Inferior parietal cortex (tissue), 1 donor: ENCODE measurements around the gene ENTPD7.
"Not testable (repeated sequence)": the region's sequence is repeated elsewhere in the genome, so short reads cannot be mapped to it uniquely, and the experiment has no call there.

Experiments
- DNase-seq: peaks from one replicate; pipeline ENCODE4 v3.0.0-alpha.2; 2016; ENCODE audit errors: extremely low spot score

Gene ENTPD7

GRCh38 chr10:99659031-99659867, at the start of gene ENTPD7:
Gene ENTPD7, plus strand, starts transcription at chr10:99659509. Its CDS starts 448 bp downstream, at chr10:99659957.
- peak; percentile 80 for DNase-seq

GRCh38 chr10:99610221-99610620, 49.1 kb upstream of the ENTPD7 start:
- no peak for DNase-seq

- no peak for DNase-seq
Observed at GRCh38 chr10:99611326-99611725, 48.0 kb upstream of the ENTPD7 start.

- peak; percentile 86 for DNase-seq
Observed at GRCh38 chr10:99612167-99612831, 47.0 kb upstream of the ENTPD7 start.

GRCh38 chr10:99615426-99615825, 43.9 kb upstream of the ENTPD7 start:
- no peak for DNase-seq

GRCh38 chr10:99617696-99618095, 41.6 kb upstream of the ENTPD7 start:
- no peak for DNase-seq

- no peak for DNase-seq
Observed at GRCh38 chr10:99619090-99619800, 40.1 kb upstream of the ENTPD7 start.

- DNase-seq = peak; percentile 99
Observed at GRCh38 chr10:99619851-99620710, 39.2 kb upstream of the ENTPD7 start, which contains the start of gene SLC25A28. Gene SLC25A28, minus strand, starts transcription at chr10:99620439. Its CDS starts 104 bp downstream, at chr10:99620335.

- DNase-seq = peak; percentile 85
Observed at GRCh38 chr10:99620711-99621453, 38.4 kb upstream of the ENTPD7 start.

GRCh38 chr10:99621454-99622251, 37.7 kb upstream of the ENTPD7 start:
- DNase-seq = no peak

- no peak for DNase-seq
Observed at GRCh38 chr10:99623919-99624318, 35.4 kb upstream of the ENTPD7 start.

GRCh38 chr10:99625124-99625523, 34.2 kb upstream of the ENTPD7 start:
- not testable (repeated sequence) for DNase-seq

GRCh38 chr10:99628923-99629624, 30.2 kb upstream of the ENTPD7 start:
- no peak for DNase-seq

GRCh38 chr10:99629625-99629978, 29.7 kb upstream of the ENTPD7 start:
- no peak for DNase-seq

- no peak for DNase-seq
Observed at GRCh38 chr10:99630433-99630832, 28.9 kb upstream of the ENTPD7 start.

GRCh38 chr10:99630991-99631390, 28.3 kb upstream of the ENTPD7 start:
- DNase-seq = no peak

GRCh38 chr10:99631496-99631895, 27.8 kb upstream of the ENTPD7 start:
- no peak for DNase-seq

GRCh38 chr10:99633832-99634231, 25.5 kb upstream of the ENTPD7 start:
- DNase-seq = no peak

- DNase-seq = no peak
Observed at GRCh38 chr10:99647601-99648151, 11.6 kb upstream of the ENTPD7 start.
